HEK293T (cell line): ENCODE measurements around the gene BTBD3.

Experiments used
- ARNT ChIP-seq: fragments of 450-650 bp; IDR thresholded peaks from 2 replicates; pipeline ENCODE4 v1.6.1; 2017; ENCODE audit warnings: mild to moderate bottlenecking
- FOXK2 ChIP-seq: fragments of 450-650 bp; IDR thresholded peaks from 2 replicates; pipeline ENCODE4 v1.6.1; 2016; ENCODE audit warnings: mild to moderate bottlenecking
- FOXM1 ChIP-seq: fragments of 450-650 bp; IDR thresholded peaks from 2 replicates; pipeline ENCODE4 v1.6.1; 2017; ENCODE audit warnings: mild to moderate bottlenecking, borderline replicate concordance
- LEF1 ChIP-seq: fragments of 450-650 bp; IDR thresholded peaks from 2 replicates; pipeline ENCODE4 v1.6.1; 2017; ENCODE audit warnings: mild to moderate bottlenecking, borderline replicate concordance
- NFRKB ChIP-seq: fragments of 450-650 bp; IDR thresholded peaks from 2 replicates; pipeline ENCODE4 v1.6.1; 2016; ENCODE audit warnings: mild to moderate bottlenecking, moderate library complexity
- PKNOX1 ChIP-seq: fragments of 450-650 bp; IDR thresholded peaks from 2 replicates; pipeline ENCODE4 v1.6.1; 2016
- SP1 ChIP-seq: fragments of 450-650 bp; IDR thresholded peaks from 2 replicates; pipeline ENCODE4 v1.6.1; 2017
- SUZ12 ChIP-seq: fragments of 450-650 bp; IDR thresholded peaks from 2 replicates; pipeline ENCODE4 v1.6.1; 2016; ENCODE audit warnings: mild to moderate bottlenecking

DNA sequence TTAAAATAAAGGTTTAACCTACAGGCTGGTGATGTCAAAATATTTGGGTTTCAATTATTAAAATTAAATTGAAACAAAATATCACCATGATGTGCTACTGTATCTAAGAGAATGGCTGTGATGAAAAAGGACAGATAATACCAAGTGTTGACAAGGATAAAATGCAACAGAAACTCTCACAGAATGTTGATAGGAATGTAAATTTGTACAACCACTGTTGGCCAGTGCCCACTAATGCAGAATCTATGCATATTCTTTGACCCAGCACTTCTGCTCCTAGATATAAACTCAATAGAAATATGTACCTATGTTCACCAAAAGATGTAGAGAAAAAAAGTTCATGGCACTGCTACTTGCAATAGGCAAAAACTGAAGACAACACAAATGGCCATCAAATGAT, 41.1 kb upstream of the BTBD3 start:
- TF ChIP-seq SUZ12 (no peak), PKNOX1 (no peak), NFRKB (no peak), FOXM1 (no peak), FOXK2 (no peak), ARNT (no peak), LEF1 (no peak), SP1 (no peak)
